HCT116 (cell line): ENCODE data around the gene GMPPA. TPM values are rescaled to one million over a fixed set of nuclear protein-coding genes. Genes with fewer than 3 reads are reported as not detected.
A peak's percentile ranks its signal among the peaks of the same experiment; 100 is the strongest.

Experiments
- ATAC-seq: fragments of 200-7000 bp; cut with Tn5 transposase; 2 replicates; pipeline ENCODE4 v1.9.1; 2020; ENCODE audit warnings: mild to moderate bottlenecking, moderate library complexity
- BruUV-seq: library from RNA; stranded (reverse); fragments of 400-500 nt; replicated peaks from 2 replicates; lab custom pipeline; 2021; lab: Mats Ljungman, UMichigan
- CTCF ChIA-PET: fragments of 300-600 bp; sonication (Branson Sonifier 250); formaldehyde crosslinking; loops from one replicate; lab custom pipeline; 2021; ENCODE audit warnings: antibody characterized with exemption; lab: Charles Lee
- POLR2A ChIA-PET: fragments of 300-600, 350-600 bp; sonication (Branson Sonifier 250); formaldehyde crosslinking; loops from one replicate; lab custom pipeline; 2021; ENCODE audit warnings: antibody characterized with exemption; lab: Charles Lee
- RAD21 ChIA-PET, 2 experiments: fragments of 300-600 bp; sonication (Branson Sonifier 250); formaldehyde crosslinking; loops; one replicate each; lab custom pipeline; 2023; ENCODE audit warnings: low total read pairs in 2 of 2; ENCODE audit not compliant: uncharacterized antibody in 2 of 2, unreplicated experiment in 2 of 2, low non-redundant PET in 1 of 2; lab: Charles Lee
- DNase-seq: peaks from one replicate; pipeline ENCODE4 v3.0.0-alpha.2; 2010; ENCODE audit warnings: low read depth, low spot score
- H2AFZ ChIP-seq: fragments of 200-600 bp; shearing (Covaris generic), sonication (generic); 2 replicates; pipeline ENCODE4 v1.6.1; 2017; ENCODE audit warnings: low read depth, mixed run types, mixed read lengths, antibody characterized with exemption, low read length; ENCODE audit not compliant: poor library complexity, severe bottlenecking
- H3K27ac ChIP-seq: 2 replicates; pipeline ENCODE4 v1.5.1; 2012; ENCODE audit warnings: low read depth, low read length
- H3K27me3 ChIP-seq: fragments of 200-600 bp; sonication (generic); 2 replicates; pipeline ENCODE4 v1.6.1; 2016; ENCODE audit warnings: mixed run types, low read length, mixed read lengths; ENCODE audit not compliant: insufficient read depth
- H3K36me3 ChIP-seq, 2 experiments: fragments of 200-500 bp in 1 of 2; fragments of 200-600 bp in 1 of 2; sonication (Bioruptor generic) in 1 of 2; sonication (generic) in 1 of 2; 2 replicates each; pipeline versions ENCODE4 v1.5.1 to v1.6.1; 2014 to 2016; ENCODE audit warnings: low read length in 2 of 2, inconsistent platforms in 1 of 2, mixed read lengths in 1 of 2, mixed run types in 1 of 2; ENCODE audit not compliant: insufficient read depth in 2 of 2, control insufficient read depth in 1 of 2
- H3K4me1 ChIP-seq, 2 experiments: fragments of 200-600 bp in 1 of 2; sonication (generic) in 1 of 2; 2 replicates each; pipeline versions ENCODE4 v1.5.1 to v1.6.1; 2012 to 2017; ENCODE audit warnings: low read length in 2 of 2, inconsistent platforms in 1 of 2, mild to moderate bottlenecking in 1 of 2, mixed read lengths in 1 of 2, mixed run types in 1 of 2, moderate library complexity in 1 of 2; ENCODE audit not compliant: insufficient read depth in 2 of 2, control insufficient read depth in 1 of 2
- H3K4me2 ChIP-seq: fragments of 200-600 bp; sonication (generic); 2 replicates; pipeline ENCODE4 v1.6.1; 2017; ENCODE audit warnings: mixed run types, low read length, mixed read lengths
- H3K4me3 ChIP-seq, 2 experiments: fragments of 200-600 bp in 1 of 2; sonication (generic) in 1 of 2; replicated peaks in 1 of 2; 2 replicates each; pipeline ENCODE4 v1.5.1; 2011 to 2016; ENCODE audit warnings: low read length in 2 of 2, control low read depth in 1 of 2, low read depth in 1 of 2, mild to moderate bottlenecking in 1 of 2, mixed read lengths in 1 of 2, mixed run types in 1 of 2
- H3K79me2 ChIP-seq: fragments of 200-600 bp; sonication (generic); 2 replicates; pipeline ENCODE4 v1.6.1; 2017; ENCODE audit warnings: mild to moderate bottlenecking, mixed run types, low read length, moderate library complexity, mixed read lengths; ENCODE audit not compliant: insufficient read depth
- H3K9ac ChIP-seq: fragments of 200-600 bp; sonication (generic); 2 replicates; pipeline ENCODE4 v1.6.1; 2016; ENCODE audit warnings: low read length, mixed read lengths
- H3K9me2 ChIP-seq: fragments of 200-600 bp; sonication (generic), shearing (Covaris generic); 2 replicates; pipeline ENCODE4 v1.6.1; 2017; ENCODE audit warnings: mixed run types, mild to moderate bottlenecking, moderate library complexity; ENCODE audit not compliant: insufficient read depth
- H3K9me3 ChIP-seq, 2 experiments: fragments of 200-500 bp in 1 of 2; fragments of 200-600 bp in 1 of 2; sonication (Bioruptor generic) in 1 of 2; sonication (generic) in 1 of 2; 2 replicates each; pipeline ENCODE4 v1.6.1; 2014 to 2017; ENCODE audit warnings: low read length in 2 of 2, mixed read lengths in 2 of 2, inconsistent platforms in 1 of 2, low read depth in 1 of 2, mild to moderate bottlenecking in 1 of 2, mixed run types in 1 of 2, moderate library complexity in 1 of 2; ENCODE audit not compliant: control insufficient read depth in 1 of 2, insufficient read depth in 1 of 2
- H4K20me1 ChIP-seq: fragments of 200-600 bp; sonication (generic), shearing (Covaris generic); 2 replicates; pipeline ENCODE4 v1.6.1; 2017; ENCODE audit warnings: mixed run types, mild to moderate bottlenecking, moderate library complexity; ENCODE audit not compliant: insufficient read depth
- FOSL1 ChIP-seq: IDR thresholded peaks from 2 replicates; pipeline ENCODE4 v1.6.1; 2012; ENCODE audit warnings: low read depth
- POLR2AphosphoS5 ChIP-seq: IDR thresholded peaks from 2 replicates; pipeline ENCODE4 v1.6.1; 2011; ENCODE audit warnings: mild to moderate bottlenecking, low read depth, low read length, moderate library complexity
- SP1 ChIP-seq: IDR thresholded peaks from 2 replicates; pipeline ENCODE4 v1.6.1; 2012; ENCODE audit warnings: low read depth
- SRF ChIP-seq: IDR thresholded peaks from 2 replicates; pipeline ENCODE4 v1.6.1; 2012; ENCODE audit warnings: low read depth
- intact Hi-C: fragments of 100-400 bp; cut with micrococcal nuclease; formaldehyde crosslinking; loops from 2 replicates; pipeline ENCODE4 v1.10.0; 2022
- total RNA-seq: library from RNA; stranded (reverse); gene quantifications from one replicate; pipeline ENCODE4 v1.2.1, GENCODE V29; 2021; ENCODE audit not compliant: unreplicated experiment
- TF ChIP-seq, protein P1 (sequence below): IDR thresholded peaks from 2 replicates; pipeline ENCODE4 v1.6.1; 2011; ENCODE audit warnings: mild to moderate bottlenecking, low read length, moderate library complexity; ENCODE audit not compliant: insufficient replicate concordance; ENCODE audit errors: extremely low read depth

GMPPA gene
- total RNA-seq, 1 experiment from 2014 or later, result 71.8 TPM

DNA sequence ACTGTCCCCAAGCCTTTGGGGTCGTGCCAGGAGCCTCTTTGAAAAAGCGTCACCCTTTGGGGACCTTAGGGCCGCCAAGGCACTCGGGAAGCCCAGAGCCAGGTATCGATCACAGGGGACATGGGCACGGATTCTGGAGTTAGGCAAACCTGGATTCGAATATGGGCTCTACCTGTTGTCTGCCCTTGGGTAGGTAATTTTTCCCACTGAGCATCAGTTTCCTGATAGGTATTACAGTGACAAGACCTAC, 54.4 kb downstream of the GMPPA start:
- ChIA-PET CTCF (interaction anchor here (2.7 kb wide), 1 partner anchor 7 kb away, joined by 16 read pairs; no protein-coding TSS in a partner anchor), POLR2A (no interaction called here), RAD21 (no interaction called here)
- BruUV-seq, result no TSS peak
- ATAC-seq (no peak), DNase-seq (no peak)
- peaks cover 18% of the 10 kb centered on the region; the same call in 1 of the 2 replicates for H3K79me2 ChIP-seq
- no peak overlapping the region for H3K27ac ChIP-seq
- peak overlapping the region; percentile 95; the same call in 1 of the 2 replicates for H3K4me2 ChIP-seq
- H3K9me2 ChIP-seq, result no peaks in the 10 kb centered on the region
- no peak overlapping the region for H3K9ac ChIP-seq
- no peaks in the 10 kb centered on the region for H3K27me3 ChIP-seq
- H3K36me3 ChIP-seq, result peaks cover 0 to 6% of the 10 kb centered on the region in 2 experiments; a peak in 1 of 4 replicates
- TF ChIP-seq, protein P1, sequence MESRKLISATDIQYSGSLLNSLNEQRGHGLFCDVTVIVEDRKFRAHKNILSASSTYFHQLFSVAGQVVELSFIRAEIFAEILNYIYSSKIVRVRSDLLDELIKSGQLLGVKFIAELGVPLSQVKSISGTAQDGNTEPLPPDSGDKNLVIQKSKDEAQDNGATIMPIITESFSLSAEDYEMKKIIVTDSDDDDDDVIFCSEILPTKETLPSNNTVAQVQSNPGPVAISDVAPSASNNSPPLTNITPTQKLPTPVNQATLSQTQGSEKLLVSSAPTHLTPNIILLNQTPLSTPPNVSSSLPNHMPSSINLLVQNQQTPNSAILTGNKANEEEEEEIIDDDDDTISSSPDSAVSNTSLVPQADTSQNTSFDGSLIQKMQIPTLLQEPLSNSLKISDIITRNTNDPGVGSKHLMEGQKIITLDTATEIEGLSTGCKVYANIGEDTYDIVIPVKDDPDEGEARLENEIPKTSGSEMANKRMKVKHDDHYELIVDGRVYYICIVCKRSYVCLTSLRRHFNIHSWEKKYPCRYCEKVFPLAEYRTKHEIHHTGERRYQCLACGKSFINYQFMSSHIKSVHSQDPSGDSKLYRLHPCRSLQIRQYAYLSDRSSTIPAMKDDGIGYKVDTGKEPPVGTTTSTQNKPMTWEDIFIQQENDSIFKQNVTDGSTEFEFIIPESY, result no peak
- no peak for TF ChIP-seq POLR2AphosphoS5
- TF ChIP-seq FOSL1, result no peak
- TF ChIP-seq SRF, result no peak
- H3K4me1 ChIP-seq, result peaks cover 3 to 19% of the 10 kb centered on the region in 2 experiments; a peak in 3 of 4 replicates
- intact Hi-C loops, result no loop called here
- H3K9me3 ChIP-seq, result no peaks in the 10 kb centered on the region
- H4K20me1 ChIP-seq, result no peaks in the 10 kb centered on the region
- no peak overlapping the region for H2AFZ ChIP-seq
- H3K4me3 ChIP-seq, result no peak overlapping the region

DNA sequence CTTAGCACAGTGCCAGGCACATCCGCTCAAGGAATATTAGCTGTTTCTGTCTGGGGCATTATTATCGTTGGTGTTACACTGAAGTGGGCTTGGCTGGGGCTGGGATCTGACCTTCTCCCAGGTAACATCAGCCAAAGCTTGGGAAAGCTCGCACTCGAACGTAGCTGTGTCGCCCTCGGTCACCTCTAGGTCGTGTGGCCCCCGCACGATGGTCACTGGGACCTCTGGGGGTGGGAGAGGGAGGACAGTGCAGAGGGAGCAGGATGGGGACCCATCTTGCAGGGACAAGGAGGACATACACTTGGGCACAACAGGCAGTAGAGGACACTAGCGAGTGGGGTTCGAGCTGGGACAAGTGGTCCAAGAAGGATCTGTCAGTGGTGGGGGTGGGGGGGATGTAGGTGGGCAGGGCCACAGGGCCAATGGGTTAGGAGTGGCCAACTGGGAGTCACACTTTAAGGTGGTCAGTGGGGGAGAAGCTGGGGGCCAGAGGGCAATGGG, 54.8 kb downstream of the GMPPA start:
- H3K9me2 ChIP-seq, result no peaks in the 10 kb centered on the region
- no peaks in the 10 kb centered on the region for H3K27me3 ChIP-seq
- CTCF ChIA-PET, result no interaction called here
- H3K4me2 ChIP-seq, result no peak overlapping the region
- intact Hi-C loops, result no loop called here
- peaks cover 3 to 19% of the 10 kb centered on the region in 2 experiments; a peak in 3 of 4 replicates for H3K4me1 ChIP-seq
- H2AFZ ChIP-seq, result no peak overlapping the region
- no TSS peak for BruUV-seq
- H3K79me2 ChIP-seq, result peaks cover 18% of the 10 kb centered on the region; the same call in 1 of the 2 replicates
- no peak for TF ChIP-seq SP1
- H3K9me3 ChIP-seq, result no peaks in the 10 kb centered on the region
- no peak overlapping the region for H3K27ac ChIP-seq
- DNase-seq (no peak), ATAC-seq (no peak)
- no peak overlapping the region for H3K9ac ChIP-seq
- H3K4me3 ChIP-seq, result no peak overlapping the region
- POLR2A ChIA-PET, result no interaction called here
- H4K20me1 ChIP-seq, result no peaks in the 10 kb centered on the region
- RAD21 ChIA-PET, result no interaction called here
- H3K36me3 ChIP-seq, result peaks cover 0 to 2% of the 10 kb centered on the region in 2 experiments; a peak in 1 of 4 replicates
